ENCODE results near the gene DHX32.

GRCh38 chr10:125840406-125840805 lies 40.7 kb downstream of the DHX32 start:
- TF ChIP-seq CTCF (conservative IDR thresholded peaks at IDR 0.05; ENCODE audit: low read depth, low read length) (no peak), POLR2A (IDR thresholded peaks at IDR 0.05; ENCODE audit: low read depth, low read length) (no peak), MAZ (IDR thresholded peaks at IDR 0.05; ENCODE audit: borderline replicate concordance, low read depth, low read length) (no peak), MXI1 (IDR thresholded peaks at IDR 0.05; ENCODE audit: borderline replicate concordance, low read depth, low read length) (no peak), RFX5 (IDR thresholded peaks at IDR 0.05; ENCODE audit: low read depth, low read length) (no peak), RAD21 (IDR thresholded peaks at IDR 0.05; ENCODE audit: low read length) (no peak), FOS (IDR thresholded peaks at IDR 0.05; ENCODE audit: low read depth, low read length) (no peak), USF2 (IDR thresholded peaks at IDR 0.05; ENCODE audit: low read depth, low read length) (no peak)

Data from IMR-90 (cell line).